ENCODE data around the gene COLEC12. TPM values are rescaled to one million over a fixed set of nuclear protein-coding genes. Genes with fewer than 3 reads are reported as not detected.

COLEC12 gene
- total RNA-seq, 4 donors from 2014 or later = 2.1 to 6.2 (median 5.2) TPM

DNA sequence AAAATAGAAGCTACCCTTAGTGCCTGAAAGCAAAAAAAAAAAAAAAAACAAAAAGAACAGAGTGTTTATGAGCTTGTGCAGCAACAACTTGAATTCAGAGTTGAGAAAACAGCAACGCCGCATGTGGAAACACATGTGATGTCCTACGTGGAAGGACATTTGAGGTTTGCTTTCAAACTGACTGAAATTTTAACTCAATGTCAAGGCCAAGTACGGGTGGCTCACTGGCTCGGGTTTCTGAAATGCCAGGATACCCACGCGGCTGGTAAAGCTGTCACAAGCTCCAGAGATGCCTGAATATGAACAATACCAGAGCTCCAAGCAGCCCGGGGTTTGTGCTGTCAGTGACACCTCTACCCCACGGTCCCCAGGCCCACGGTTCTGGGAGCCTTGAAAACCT, 160.5 kb downstream of the COLEC12 start:
- TF ChIP-seq EP300 (IDR thresholded peaks at IDR 0.05) (no peak), POLR2A (IDR thresholded peaks at IDR 0.05) (no peak), POLR2AphosphoS5 (IDR thresholded peaks at IDR 0.05) (no peak)
- TF ChIP-seq, protein P1, sequence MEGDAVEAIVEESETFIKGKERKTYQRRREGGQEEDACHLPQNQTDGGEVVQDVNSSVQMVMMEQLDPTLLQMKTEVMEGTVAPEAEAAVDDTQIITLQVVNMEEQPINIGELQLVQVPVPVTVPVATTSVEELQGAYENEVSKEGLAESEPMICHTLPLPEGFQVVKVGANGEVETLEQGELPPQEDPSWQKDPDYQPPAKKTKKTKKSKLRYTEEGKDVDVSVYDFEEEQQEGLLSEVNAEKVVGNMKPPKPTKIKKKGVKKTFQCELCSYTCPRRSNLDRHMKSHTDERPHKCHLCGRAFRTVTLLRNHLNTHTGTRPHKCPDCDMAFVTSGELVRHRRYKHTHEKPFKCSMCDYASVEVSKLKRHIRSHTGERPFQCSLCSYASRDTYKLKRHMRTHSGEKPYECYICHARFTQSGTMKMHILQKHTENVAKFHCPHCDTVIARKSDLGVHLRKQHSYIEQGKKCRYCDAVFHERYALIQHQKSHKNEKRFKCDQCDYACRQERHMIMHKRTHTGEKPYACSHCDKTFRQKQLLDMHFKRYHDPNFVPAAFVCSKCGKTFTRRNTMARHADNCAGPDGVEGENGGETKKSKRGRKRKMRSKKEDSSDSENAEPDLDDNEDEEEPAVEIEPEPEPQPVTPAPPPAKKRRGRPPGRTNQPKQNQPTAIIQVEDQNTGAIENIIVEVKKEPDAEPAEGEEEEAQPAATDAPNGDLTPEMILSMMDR (IDR thresholded peaks at IDR 0.05) = no peak
- DNase-seq (ENCODE audit: low spot score in 2 of 2) = no peak
- Histone ChIP-seq H3K27me3 (no peaks in the 10 kb centered on the region), H3K4me1 (no peaks in the 10 kb centered on the region), H3K9me3 (no peaks in the 10 kb centered on the region), H3K36me3 (no peaks in the 10 kb centered on the region), H3K27ac (no peak overlapping the region), H3K4me3 (no peak overlapping the region)
- WGBS = 87% methylated on average over 9 of the region's 10 CpGs

DNA sequence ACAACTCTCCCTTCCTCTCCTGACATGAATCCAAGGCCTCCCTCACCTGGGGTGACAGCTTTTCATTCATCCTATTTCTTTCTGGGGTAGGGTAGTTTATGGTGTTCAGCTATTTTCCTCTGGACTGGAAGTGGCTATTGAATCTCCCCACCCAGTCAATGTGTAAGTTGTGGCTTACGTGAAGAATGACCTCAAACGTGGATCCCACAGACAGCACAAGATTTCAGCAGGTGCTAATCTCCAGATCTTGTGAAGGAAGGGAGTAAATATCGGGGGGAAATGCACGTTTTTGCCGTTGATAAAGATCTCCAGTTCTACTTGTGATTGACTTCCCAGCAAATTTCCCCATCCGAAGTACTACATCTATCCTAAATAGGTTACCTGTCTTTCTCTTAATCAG, 161.3 kb downstream of the COLEC12 start:
- H3K27me3 ChIP-seq = no peaks in the 10 kb centered on the region
- 72% methylated on average over 6 of the region's 6 CpGs for WGBS
- H3K4me3 ChIP-seq = no peak overlapping the region
- H3K4me1 ChIP-seq = no peaks in the 10 kb centered on the region
- no peaks in the 10 kb centered on the region for H3K36me3 ChIP-seq
- no peak for TF ChIP-seq POLR2A (IDR thresholded peaks at IDR 0.05)
- no peak for DNase-seq (ENCODE audit: low spot score in 2 of 2)
- H3K27ac ChIP-seq = no peak overlapping the region
- no peaks in the 10 kb centered on the region for H3K9me3 ChIP-seq

DNA sequence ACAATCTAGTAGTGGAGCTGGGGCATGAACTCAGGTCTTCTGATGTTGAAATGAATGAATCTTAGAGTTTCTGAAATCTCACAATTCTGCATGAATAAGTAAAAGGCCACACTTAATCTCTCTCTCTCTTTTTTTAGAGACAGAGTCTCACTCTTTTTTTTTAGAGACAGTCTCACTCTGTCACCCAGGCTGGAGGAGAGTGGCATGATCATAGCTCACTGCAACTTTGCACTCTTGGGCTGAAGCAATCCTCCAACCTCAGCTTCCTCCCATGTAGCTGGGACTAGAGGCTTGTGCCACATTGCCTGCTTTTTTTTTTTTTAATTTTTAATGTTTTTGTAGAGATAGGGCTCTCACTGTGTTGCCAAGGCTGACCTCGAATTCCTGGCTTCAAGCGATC, 163.8 kb downstream of the COLEC12 start:
- DNase-seq (ENCODE audit: low spot score in 2 of 2) = no peak
- H3K4me1 ChIP-seq = peaks cover 5% of the 10 kb centered on the region
- no peak overlapping the region for H3K4me3 ChIP-seq
- TF ChIP-seq EP300 (IDR thresholded peaks at IDR 0.05) (no peak), POLR2AphosphoS5 (IDR thresholded peaks at IDR 0.05) (no peak), POLR2A (IDR thresholded peaks at IDR 0.05) (no peak)
- TF ChIP-seq, protein P1 (IDR thresholded peaks at IDR 0.05) = no peak
- H3K27ac ChIP-seq = no peak overlapping the region
- WGBS = 79% methylated on average over 2 of the region's 2 CpGs
- H3K9me3 ChIP-seq = no peaks in the 10 kb centered on the region
- H3K36me3 ChIP-seq = no peaks in the 10 kb centered on the region
- no peaks in the 10 kb centered on the region for H3K27me3 ChIP-seq

DNA sequence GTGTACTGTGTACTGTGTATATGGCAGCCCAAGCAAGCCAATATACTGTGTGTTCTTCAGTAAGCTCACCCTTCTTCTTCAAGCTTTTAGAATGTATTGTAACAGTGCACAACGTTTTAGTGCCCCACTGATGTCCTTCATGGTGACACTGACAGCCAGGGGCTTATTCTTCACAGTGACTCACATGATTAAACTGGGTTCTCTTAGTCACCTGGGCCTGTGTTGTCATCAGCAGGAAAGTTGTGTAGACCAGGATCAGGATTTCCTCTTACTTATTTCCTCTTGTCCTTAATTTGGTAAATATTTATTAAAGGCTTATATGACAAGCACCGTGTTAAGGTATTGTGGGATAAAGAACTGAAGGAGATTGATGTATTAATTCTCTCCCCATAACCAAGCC, 164.8 kb downstream of the COLEC12 start:
- DNase-seq (ENCODE audit: low spot score in 2 of 2) = no peak
- Histone ChIP-seq H3K4me3 (no peak overlapping the region), H3K4me1 (peaks cover 5% of the 10 kb centered on the region), H3K27me3 (no peaks in the 10 kb centered on the region), H3K36me3 (no peaks in the 10 kb centered on the region), H3K27ac (no peak overlapping the region), H3K9me3 (no peaks in the 10 kb centered on the region)
- 82% methylated on average over 2 of the region's 2 CpGs for WGBS
- TF ChIP-seq, protein P1 (IDR thresholded peaks at IDR 0.05) = no peak
- TF ChIP-seq POLR2A (IDR thresholded peaks at IDR 0.05) (no peak), POLR2AphosphoS5 (IDR thresholded peaks at IDR 0.05) (no peak), EP300 (IDR thresholded peaks at IDR 0.05) (no peak)

DNA sequence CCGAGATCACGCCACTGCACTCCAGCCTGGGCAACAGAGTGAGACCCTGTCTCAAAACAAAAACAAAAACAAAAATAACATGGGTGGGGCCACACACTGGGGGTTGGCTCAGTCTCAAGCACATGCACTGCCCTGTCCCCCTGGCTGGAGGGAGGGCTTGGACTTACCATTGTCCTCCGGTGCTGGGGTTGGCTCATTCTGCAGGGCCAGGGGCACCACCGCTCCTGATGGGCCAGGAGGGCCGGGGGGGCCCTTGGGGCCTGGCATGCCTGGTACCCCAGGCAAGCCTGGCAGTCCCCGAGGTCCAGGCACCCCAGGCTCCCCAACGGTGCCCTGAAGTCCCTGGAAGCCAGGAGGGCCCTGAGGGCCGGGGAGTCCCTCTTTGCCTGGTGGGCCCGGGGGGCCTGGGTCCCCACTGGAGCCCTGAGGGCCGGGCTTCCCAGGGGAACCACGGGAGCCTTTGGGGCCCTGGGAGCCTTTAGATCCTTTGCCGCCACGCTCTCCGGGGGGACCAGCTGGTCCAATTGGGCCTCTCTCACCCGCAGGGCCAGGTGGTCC, 165.8 kb downstream of the COLEC12 start:
- DNase-seq (ENCODE audit: low spot score in 2 of 2) = no peak
- Histone ChIP-seq H3K27ac (no peak overlapping the region), H3K4me1 (peaks cover 5% of the 10 kb centered on the region), H3K4me3 (no peak overlapping the region), H3K36me3 (no peaks in the 10 kb centered on the region), H3K27me3 (no peaks in the 10 kb centered on the region), H3K9me3 (no peaks in the 10 kb centered on the region)
- 97% methylated on average over 7 of the region's 15 CpGs for WGBS
- TF ChIP-seq POLR2AphosphoS5 (IDR thresholded peaks at IDR 0.05) (no peak), POLR2A (IDR thresholded peaks at IDR 0.05) (no peak), EP300 (IDR thresholded peaks at IDR 0.05) (no peak)
- TF ChIP-seq, protein P1 (IDR thresholded peaks at IDR 0.05) = no peak
